ENCODE data around the gene PDE6G. TPM values are rescaled to one million over a fixed set of nuclear protein-coding genes. Genes with fewer than 3 reads are reported as not detected.

The PDE6G gene
- total RNA-seq, 4 donors from 2014 or later: not detected

GRCh38 chr17:81666092-81666341 is 9.7 kb upstream of the PDE6G start:
- Histone ChIP-seq H3K9me3 (no peaks in the 10 kb centered on the region), H3K27me3 (no peaks in the 10 kb centered on the region), H3K27ac (peak overlapping the region; percentile 87 to 96 (median 88)), H3K4me3 (peak overlapping the region; percentile 79 to 99 (median 90)), H3K4me1 (peaks cover 0 to 22% (median 10%) of the 10 kb centered on the region in 4 donors), H3K36me3 (peaks cover 0 to 26% (median 0%) of the 10 kb centered on the region in 3 donors)
- TF ChIP-seq CTCF (IDR thresholded peaks at IDR 0.05): no peak
- no peak for TF ChIP-seq POLR2A (IDR thresholded peaks at IDR 0.05)
- peak in 1 of 3 donors; percentile 54 for DNase-seq

- Histone ChIP-seq H3K27me3 (no peaks in the 10 kb centered on the region), H3K4me3 (peak overlapping the region; percentile 79 to 99 (median 90)), H3K36me3 (peaks cover 0 to 20% (median 0%) of the 10 kb centered on the region in 3 donors), H3K4me1 (peaks cover 0 to 22% (median 10%) of the 10 kb centered on the region in 4 donors), H3K27ac (peak overlapping the region; percentile 87 to 96 (median 88)), H3K9me3 (no peaks in the 10 kb centered on the region)
- TF ChIP-seq POLR2A (IDR thresholded peaks at IDR 0.05) (no peak), CTCF (IDR thresholded peaks at IDR 0.05) (no peak)
- DNase-seq: peak in 1 of 3 donors; percentile 40
Measured at GRCh38 chr17:81665205-81666091, 9.1 kb upstream of the PDE6G start.

DNA sequence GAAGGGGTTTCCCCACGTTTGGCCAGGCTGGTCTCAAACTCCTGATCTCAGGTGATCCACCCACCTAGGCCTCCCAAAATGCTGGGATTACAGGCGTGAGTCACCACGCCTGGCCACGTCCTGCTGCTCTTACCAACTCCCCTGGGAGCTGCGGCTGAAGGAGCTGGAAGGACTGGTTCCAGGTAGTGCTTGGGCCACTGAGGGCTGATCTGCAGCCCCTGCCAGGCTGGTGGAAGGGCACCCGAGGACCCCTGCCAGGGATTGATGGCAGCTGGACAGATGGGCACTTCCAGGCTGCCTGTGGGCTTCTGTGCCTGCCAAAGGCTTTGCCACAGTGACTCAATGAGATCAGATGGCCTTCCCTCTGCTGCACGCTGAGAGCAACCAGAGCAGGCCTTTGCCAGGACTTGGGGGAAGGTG is 7.7 kb upstream of the PDE6G start:
- no peak for DNase-seq
- H3K27me3 ChIP-seq: no peaks in the 10 kb centered on the region

DNA sequence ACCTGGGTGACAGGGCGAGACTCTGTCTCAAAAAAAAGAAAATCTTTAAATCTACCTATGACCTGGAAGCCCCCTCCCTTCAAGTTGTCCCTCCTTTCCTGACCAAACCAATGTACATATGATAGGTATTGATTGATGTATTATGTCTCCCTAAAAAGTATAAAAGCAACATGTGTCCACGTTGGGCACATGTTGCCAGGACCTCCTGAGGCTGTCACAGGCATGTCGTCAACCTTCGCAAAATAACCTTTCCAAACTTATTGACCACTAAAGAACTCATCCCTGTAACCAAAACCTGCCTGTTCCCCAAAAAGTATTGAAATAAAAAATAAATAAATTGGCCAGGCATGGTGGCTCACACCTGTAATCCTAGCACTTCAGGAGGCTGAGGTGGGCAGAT is 5.7 kb upstream of the PDE6G start:
- Histone ChIP-seq H3K4me1 (peaks cover 0 to 11% (median 8%) of the 10 kb centered on the region in 4 donors), H3K27me3 (no peaks in the 10 kb centered on the region), H3K27ac (no peak overlapping the region), H3K36me3 (peaks cover 0 to 5% (median 0%) of the 10 kb centered on the region in 3 donors), H3K9me3 (no peaks in the 10 kb centered on the region), H3K4me3 (no peak overlapping the region)
- TF ChIP-seq CTCF (IDR thresholded peaks at IDR 0.05) (no peak), POLR2A (IDR thresholded peaks at IDR 0.05) (no peak)
- DNase-seq: no peak

More for the DNA sequence above, 7.7 kb upstream of the PDE6G start:
- TF ChIP-seq POLR2A (IDR thresholded peaks at IDR 0.05) (no peak), CTCF (IDR thresholded peaks at IDR 0.05) (no peak)
- Histone ChIP-seq H3K27ac (no peak overlapping the region), H3K4me1 (peaks cover 0 to 22% (median 10%) of the 10 kb centered on the region in 4 donors), H3K36me3 (peaks cover 0 to 6% (median 0%) of the 10 kb centered on the region in 3 donors), H3K9me3 (no peaks in the 10 kb centered on the region), H3K4me3 (no peak overlapping the region)

DNA sequence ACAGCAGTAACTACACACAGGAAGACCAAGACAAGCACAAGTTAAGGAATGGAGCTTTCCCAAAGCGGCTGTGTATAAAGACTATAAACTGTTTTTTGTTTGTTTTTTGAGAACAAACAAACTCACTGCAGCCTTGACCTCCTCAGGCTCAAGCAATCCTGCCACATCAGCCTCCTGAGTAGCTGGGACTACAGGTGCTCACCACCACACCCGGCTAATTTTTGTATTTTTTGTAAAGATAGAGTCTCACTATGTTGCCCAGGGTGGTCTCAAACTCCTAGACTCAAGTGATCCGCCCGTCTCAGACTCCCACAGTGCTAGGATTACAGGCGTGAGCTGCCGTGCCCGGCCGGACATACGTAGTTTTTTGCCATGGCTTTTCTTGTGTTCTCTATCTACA is 4.1 kb upstream of the PDE6G start:
- DNase-seq: no peak
- Histone ChIP-seq H3K36me3 (peaks cover 0 to 5% (median 0%) of the 10 kb centered on the region in 3 donors), H3K27ac (no peak overlapping the region), H3K9me3 (no peaks in the 10 kb centered on the region), H3K4me1 (peaks cover 0 to 6% (median 4%) of the 10 kb centered on the region in 4 donors), H3K27me3 (no peaks in the 10 kb centered on the region), H3K4me3 (no peak overlapping the region)
- no peak for TF ChIP-seq POLR2A (IDR thresholded peaks at IDR 0.05)
- no peak for TF ChIP-seq CTCF (IDR thresholded peaks at IDR 0.05)
